Right atrium auricular region (tissue), 2 donors: ENCODE measurements around the gene TPRX2. TPM values are rescaled to one million over a fixed set of nuclear protein-coding genes. Genes with fewer than 3 reads are reported as not detected.
"Not testable (repeated sequence)": the region's sequence is repeated elsewhere in the genome, so short reads cannot be mapped to it uniquely, and the experiment has no call there.

Experiments used
- DNase-seq: peaks from one replicate; pipeline ENCODE4 v3.0.0-alpha.2; 2019; ENCODE audit warnings: low spot score
- H3K27ac ChIP-seq, 2 donors: fragments of 200-600 bp; sonication (generic); 1 replicate in 1 of 2; 2 replicates in 1 of 2; pipeline ENCODE4 v1.5.1; 2016 to 2019
- H3K27me3 ChIP-seq, 2 donors: fragments of 200-600 bp; sonication (generic); one replicate each; pipeline versions ENCODE4 v1.5.1 to v1.6.0; 2017 to 2019
- H3K36me3 ChIP-seq: fragments of 200-600 bp; sonication (generic); one replicate; pipeline ENCODE4 v1.5.1; 2016
- H3K4me1 ChIP-seq, 2 donors: fragments of 200-600 bp; sonication (generic); one replicate each; pipeline versions ENCODE4 v1.5.1 to v1.6.0; 2017 to 2019
- H3K4me3 ChIP-seq, 2 donors: fragments of 200-600 bp; sonication (generic); 1 replicate in 1 of 2; 2 replicates in 1 of 2; pipeline ENCODE4 v1.5.1; 2017 to 2019; ENCODE audit warnings: mild to moderate bottlenecking in 1 of 2, moderate library complexity in 1 of 2
- H3K9me3 ChIP-seq, 2 donors: fragments of 200-600 bp; sonication (generic); one replicate each; pipeline ENCODE4 v1.5.1; 2019
- CTCF ChIP-seq, 2 donors: fragments of 200-600 bp; sonication (generic); IDR thresholded peaks; one replicate each; pipeline ENCODE4 v1.5.1; 2019; ENCODE audit warnings: antibody characterized with exemption in 2 of 2
- total RNA-seq, 2 donors: library from RNA; depleted of rRNA; stranded (reverse); fragments of >200 nt; gene quantifications; one replicate each; pipeline ENCODE4 v1.1.0, GENCODE V29; 2016

TPRX2 gene
- total RNA-seq, 2 donors from 2014 or later: not detected

GRCh38 chr19:47860602-47861297, 1.7 kb downstream of the TPRX2 start:
- DNase-seq: no peak
- TF ChIP-seq CTCF (IDR thresholded peaks at IDR 0.05): no peak
- H3K4me1 ChIP-seq: no peaks in the 10 kb centered on the region
- no peak overlapping the region for H3K27ac ChIP-seq
- no peaks in the 10 kb centered on the region for H3K27me3 ChIP-seq
- H3K36me3 ChIP-seq: no peaks in the 10 kb centered on the region
- H3K9me3 ChIP-seq: peaks cover 0 to 5% of the 10 kb centered on the region in 2 donors
- H3K4me3 ChIP-seq: no peak overlapping the region

GRCh38 chr19:47861630-47862029, 2.6 kb downstream of the TPRX2 start:
- Histone ChIP-seq H3K27ac (no peak overlapping the region), H3K9me3 (peaks cover 0 to 5% of the 10 kb centered on the region in 2 donors), H3K36me3 (no peaks in the 10 kb centered on the region), H3K4me3 (no peak overlapping the region), H3K27me3 (no peaks in the 10 kb centered on the region), H3K4me1 (no peaks in the 10 kb centered on the region)
- no peak for TF ChIP-seq CTCF (IDR thresholded peaks at IDR 0.05)
- no peak for DNase-seq

GRCh38 chr19:47863514-47863936, 4.5 kb downstream of the TPRX2 start:
- Histone ChIP-seq H3K27ac (no peak overlapping the region), H3K36me3 (no peaks in the 10 kb centered on the region), H3K4me1 (no peaks in the 10 kb centered on the region), H3K27me3 (no peaks in the 10 kb centered on the region), H3K9me3 (peaks cover 0 to 5% of the 10 kb centered on the region in 2 donors), H3K4me3 (no peak overlapping the region)
- peak; percentile 86 to 95 for TF ChIP-seq CTCF (IDR thresholded peaks at IDR 0.05)
- DNase-seq: peak; percentile 79

GRCh38 chr19:47865166-47865565, 6.1 kb downstream of the TPRX2 start:
- Histone ChIP-seq H3K4me3 (no peak overlapping the region), H3K4me1 (no peaks in the 10 kb centered on the region), H3K9me3 (peaks cover 0 to 5% of the 10 kb centered on the region in 2 donors), H3K36me3 (no peaks in the 10 kb centered on the region), H3K27ac (no peak overlapping the region), H3K27me3 (no peaks in the 10 kb centered on the region)
- no peak for DNase-seq
- TF ChIP-seq CTCF (IDR thresholded peaks at IDR 0.05): no peak

- Histone ChIP-seq H3K4me3 (no peak overlapping the region), H3K27me3 (no peaks in the 10 kb centered on the region), H3K9me3 (no peaks in the 10 kb centered on the region), H3K4me1 (no peaks in the 10 kb centered on the region), H3K27ac (no peak overlapping the region), H3K36me3 (no peaks in the 10 kb centered on the region)
- DNase-seq: no peak
- no peak for TF ChIP-seq CTCF (IDR thresholded peaks at IDR 0.05)
Observed at GRCh38 chr19:47878906-47879305, 19.9 kb downstream of the TPRX2 start.

- not testable (repeated sequence) for H3K9me3 ChIP-seq, H3K27me3 ChIP-seq, H3K36me3 ChIP-seq
Observed at GRCh38 chr19:47879385-47879784, 20.4 kb downstream of the TPRX2 start.

More at GRCh38 chr19:47879385-47879784, 20.4 kb downstream of the TPRX2 start:
- H3K4me1 ChIP-seq, H3K27ac ChIP-seq, H3K4me3 ChIP-seq, DNase-seq: not testable (repeated sequence)
